IPS-NIHi7 (cell line): Measurements from ENCODE around the gene PLXNA2.
A peak's percentile ranks its signal among the peaks of the same experiment; 100 is the strongest.

ENCODE experiments used
- DNase-seq: peaks from one replicate; pipeline ENCODE4 v3.0.0; 2012; ENCODE audit warnings: mixed read lengths; ENCODE audit errors: extremely low spot score

PLXNA2 gene

DNA sequence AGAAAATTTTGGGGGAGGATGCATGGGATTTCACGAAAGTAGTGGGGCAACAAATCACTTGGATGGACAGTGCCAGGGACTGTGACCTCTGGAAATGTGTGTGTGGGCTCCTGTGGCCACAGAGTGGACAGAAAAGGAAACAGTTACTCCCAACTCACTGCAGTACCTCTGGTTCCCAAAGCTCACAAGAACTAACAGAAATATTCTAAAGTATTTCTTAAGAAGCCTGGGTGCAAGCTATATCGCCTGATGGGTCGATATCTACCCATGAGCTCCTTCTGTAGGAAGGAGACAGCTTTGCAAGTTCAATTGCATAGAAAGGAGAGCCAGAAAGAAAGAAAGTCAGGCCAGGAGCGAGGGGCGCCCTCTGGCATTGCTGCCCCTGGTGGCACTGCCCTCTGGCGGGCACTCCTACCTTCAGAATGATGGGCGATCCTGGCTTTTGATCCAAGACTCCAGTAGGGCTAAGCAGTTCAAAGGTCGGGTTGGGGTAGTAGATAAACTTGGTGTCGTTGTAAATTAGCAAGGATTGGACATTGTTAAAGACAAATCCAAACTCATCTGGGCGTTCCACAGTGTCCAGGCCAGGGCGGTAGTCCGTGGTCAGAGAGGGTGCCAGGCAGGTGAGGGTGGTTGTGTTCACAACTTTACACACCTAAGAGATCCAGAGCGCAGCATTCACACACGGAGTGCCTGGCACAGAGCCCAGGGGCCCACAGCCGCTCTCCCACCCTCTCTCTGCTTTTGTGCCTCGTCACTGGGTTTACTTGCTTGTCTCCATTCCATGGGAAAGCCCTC lies 198.5 kb downstream of the PLXNA2 start:
- no peak for DNase-seq

GRCh38 chr1:208044589-208045462 lies 199.4 kb downstream of the PLXNA2 start:
- DNase-seq, result no peak

DNA sequence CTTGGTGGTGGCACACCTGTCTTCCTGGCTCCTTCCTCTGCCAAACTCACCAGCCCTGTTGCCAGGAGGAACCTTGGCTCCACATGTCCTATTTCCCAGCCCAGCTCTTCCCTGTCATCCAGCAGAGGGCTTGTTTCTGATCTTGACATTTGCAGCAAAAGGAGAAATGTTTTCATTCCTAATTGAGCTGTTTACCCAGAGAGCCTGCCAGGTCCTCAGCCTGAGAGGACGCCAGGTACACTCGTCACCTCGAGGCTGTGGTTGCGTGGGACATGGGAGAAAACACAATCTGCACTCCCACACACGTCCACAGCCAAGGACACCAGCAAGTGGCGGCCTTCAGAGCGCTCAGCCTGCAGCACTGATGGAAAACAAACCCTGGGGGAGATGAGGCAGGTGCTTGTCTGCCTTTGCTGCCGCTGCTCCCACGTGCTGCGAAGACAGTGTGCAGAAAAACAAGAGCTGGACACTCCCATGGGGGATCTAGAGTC lies 200.4 kb downstream of the PLXNA2 start:
- no peak for DNase-seq

- no peak for DNase-seq
These were observed 201.3 kb downstream of the PLXNA2 start for GRCh38 chr1:208042868-208043267.

- no peak for DNase-seq
These were observed 202.1 kb downstream of the PLXNA2 start for GRCh38 chr1:208042041-208042615.

DNA sequence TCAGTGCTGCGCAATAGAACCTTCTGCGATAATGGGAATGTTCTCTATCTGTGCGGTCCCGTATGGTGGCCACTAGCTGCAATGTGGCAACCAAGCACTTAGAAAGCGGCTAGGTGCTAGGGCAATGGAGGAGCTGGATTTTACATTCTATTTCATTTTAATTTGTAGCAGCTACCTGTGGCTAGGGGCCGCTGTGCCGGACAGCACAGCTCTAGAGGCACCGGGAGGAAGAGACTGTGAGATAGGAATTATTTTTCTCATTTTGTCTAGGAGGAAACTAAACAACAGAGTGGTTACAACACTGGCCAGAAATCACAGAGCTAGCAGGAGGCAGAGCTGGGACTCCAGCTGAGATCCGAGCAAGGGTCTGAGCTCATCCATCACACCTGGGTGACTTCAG lies 202.7 kb downstream of the PLXNA2 start:
- no peak for DNase-seq

DNA sequence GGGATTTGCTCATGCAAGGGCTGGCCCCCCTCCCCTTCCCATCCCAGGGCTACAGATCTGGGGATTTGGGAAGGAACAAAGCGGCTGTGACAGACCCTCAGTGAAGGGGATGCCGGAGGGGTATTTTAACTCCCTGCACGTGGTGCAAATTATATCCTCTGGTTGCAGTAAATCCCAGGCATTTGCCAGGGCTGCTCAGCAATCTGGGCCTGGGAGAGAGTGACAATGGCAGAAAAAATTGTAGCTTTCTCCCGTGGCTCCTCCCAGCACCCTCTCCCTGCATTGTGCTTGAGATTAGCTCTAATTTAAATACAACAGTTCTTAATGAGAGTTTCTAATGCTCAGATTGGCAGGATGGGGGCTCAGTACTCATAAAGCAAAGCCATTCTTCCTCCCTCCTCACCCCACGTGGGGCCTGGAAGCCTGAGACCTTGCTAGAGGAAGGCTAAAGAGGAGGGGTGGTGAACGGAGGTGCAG lies 203.3 kb downstream of the PLXNA2 start:
- DNase-seq, result no peak

DNA sequence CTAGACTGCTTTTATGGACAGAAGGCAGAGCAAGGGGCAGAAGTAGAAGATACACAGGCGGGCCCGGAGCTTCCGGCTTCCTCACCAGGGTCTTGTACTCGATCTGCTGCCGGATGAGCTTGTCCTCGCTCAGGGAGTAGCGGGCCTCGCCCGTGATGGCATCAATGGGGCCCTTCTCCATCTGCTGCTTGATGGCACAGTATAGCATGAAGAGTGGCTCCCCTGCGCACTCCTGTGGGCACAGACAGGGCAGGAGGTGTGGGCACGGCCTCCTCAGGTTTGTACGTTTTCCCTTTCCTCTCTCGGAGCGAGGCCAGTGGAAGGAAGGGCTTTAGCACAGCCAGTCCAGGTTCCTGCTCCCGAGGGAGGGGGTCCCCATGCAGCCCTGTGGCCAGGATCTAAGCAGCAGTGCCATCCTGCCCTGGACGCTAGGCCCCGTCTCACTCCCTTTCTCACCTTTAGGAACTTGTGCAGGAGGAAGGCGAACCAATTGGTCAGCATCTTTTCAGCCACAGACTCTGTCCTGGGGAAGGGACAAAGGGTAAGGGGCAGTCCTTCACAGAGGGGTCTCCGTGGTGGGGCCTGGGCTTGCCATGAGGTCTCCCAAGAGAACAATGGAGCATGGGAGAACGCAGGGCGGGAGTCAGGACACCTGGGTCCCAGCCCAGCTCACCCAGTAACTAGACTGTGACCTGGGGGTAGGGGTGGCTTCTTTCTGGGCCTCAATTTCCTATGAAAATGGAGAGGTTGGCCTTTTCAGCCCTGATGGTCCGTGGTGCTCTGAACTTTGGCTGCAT lies 204.4 kb downstream of the PLXNA2 start:
- no peak for DNase-seq

DNA sequence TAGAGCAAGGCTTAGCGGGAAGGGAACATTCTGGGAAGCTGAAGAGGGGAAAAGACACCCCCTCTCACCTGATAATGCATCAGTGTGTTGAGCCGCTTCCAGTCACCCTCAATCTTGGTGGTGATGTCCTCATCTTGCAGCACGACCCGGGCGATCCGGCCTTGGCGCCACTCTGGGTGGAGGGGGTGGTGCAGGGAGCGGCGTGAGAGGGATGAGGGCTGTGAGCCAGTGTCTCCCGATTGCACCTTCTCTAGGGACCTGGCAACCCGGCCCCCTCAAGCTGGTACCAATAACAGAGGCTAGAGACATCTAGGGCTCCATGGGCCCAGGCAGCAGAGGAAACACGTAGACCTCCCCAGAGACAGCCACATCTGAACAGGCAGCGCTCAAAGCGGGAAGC lies 205.9 kb downstream of the PLXNA2 start:
- no peak for DNase-seq

- DNase-seq, result no peak
These were observed 207.0 kb downstream of the PLXNA2 start for GRCh38 chr1:208036918-208037766.

- DNase-seq, result peak; percentile 64
These were observed 207.9 kb downstream of the PLXNA2 start for GRCh38 chr1:208036106-208036808.

GRCh38 chr1:208034135-208034534 lies 210.0 kb downstream of the PLXNA2 start:
- DNase-seq, result no peak

GRCh38 chr1:208033236-208033635 lies 210.9 kb downstream of the PLXNA2 start:
- no peak for DNase-seq

GRCh38 chr1:208031932-208032320 lies 212.3 kb downstream of the PLXNA2 start:
- DNase-seq, result no peak

DNA sequence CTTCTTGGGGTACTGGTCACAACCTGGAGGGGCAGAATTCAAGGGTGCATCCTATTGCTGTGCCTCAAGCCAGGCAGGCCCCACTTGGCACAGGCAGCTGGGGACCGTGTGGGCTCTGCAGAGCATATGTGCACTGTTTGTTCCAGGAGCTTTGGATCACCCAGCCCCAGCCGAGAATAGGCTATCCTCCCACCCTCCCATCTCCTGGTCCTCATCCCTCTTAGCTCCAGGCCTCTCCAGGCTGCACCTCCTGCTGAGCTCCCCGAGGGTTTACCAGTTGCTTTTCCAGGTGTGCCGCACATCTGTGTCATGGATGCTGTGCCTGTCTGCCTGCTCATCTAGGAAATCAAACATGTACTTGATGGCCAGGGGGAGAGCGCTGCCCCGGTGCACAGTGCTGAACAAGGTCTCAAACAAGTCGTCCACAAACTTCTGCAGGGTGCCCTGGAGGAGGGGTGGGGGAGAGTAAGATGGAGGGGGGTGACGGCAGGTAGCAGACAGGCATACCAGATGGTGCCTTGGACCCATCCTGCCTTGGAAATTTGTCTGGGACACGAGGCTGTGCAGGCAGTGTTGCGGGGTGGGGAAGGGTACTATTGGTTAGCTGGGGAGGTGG lies 212.8 kb downstream of the PLXNA2 start:
- DNase-seq, result no peak

GRCh38 chr1:208030288-208031091 lies 213.7 kb downstream of the PLXNA2 start:
- DNase-seq, result no peak

DNA sequence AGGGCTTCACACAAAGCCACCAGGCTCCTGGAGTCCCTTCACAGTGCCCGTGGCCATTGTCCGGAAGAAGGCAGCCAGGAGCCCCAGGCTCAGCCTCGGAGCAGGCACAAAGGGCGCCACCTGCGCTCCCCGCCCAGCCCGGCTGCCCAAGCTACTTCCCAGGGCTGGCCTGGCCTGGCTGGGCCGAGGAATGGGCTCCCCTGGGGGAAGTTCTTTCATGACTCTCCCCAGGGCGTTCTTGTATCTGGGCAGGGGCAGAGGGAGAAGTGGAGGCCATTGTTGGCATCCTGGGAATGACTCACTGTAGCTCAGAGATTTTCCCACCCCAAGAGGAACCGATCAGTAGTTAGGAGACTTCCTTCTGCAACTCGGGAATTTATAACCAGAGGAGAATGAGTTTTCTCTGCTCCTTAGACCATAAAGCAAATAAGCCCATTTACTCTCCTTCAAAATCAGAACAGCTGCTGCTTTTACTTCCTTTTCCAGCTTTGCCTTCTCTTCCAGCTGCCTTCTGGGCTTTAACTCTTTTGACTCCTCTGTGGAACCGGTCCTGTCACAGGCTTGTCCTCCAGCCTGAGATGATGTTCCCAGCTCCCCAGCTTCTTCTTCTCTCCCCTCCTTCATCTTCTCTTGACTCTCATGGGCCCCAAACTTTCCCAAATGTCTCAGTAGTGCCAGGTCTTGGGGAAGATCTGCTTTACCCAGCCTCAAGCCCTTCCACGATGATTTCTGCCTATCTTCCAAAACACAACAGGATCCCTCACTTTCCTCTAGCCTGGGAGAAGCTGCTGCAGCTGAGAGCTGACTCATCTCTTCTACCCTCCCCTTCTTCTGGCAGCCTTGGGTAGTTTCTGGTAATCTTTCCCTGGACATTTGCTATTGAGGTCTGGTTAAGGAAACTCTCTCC lies 214.6 kb downstream of the PLXNA2 start:
- no peak for DNase-seq

- no peak for DNase-seq
These were observed 215.7 kb downstream of the PLXNA2 start for GRCh38 chr1:208028526-208028925.
